Measurements from ENCODE around the gene PLXNA4. TPM values are rescaled to one million over a fixed set of nuclear protein-coding genes. Genes with fewer than 3 reads are reported as not detected.

The PLXNA4 gene
- total RNA-seq, 2 donors from 2014 or later = 24.0 to 42.7 TPM

- H3K27me3 ChIP-seq (ENCODE audit: control insufficient read depth, insufficient read depth, low read length, poor library complexity, severe bottlenecking) = peaks cover 21% of the 10 kb centered on the region
- Mint-ChIP-seq H3K4me1 (peaks cover 27% of the 10 kb centered on the region), H3K4me3 (no peak overlapping the region), H3K27me3 (ENCODE audit: insufficient read depth) (peaks cover 3% of the 10 kb centered on the region), H3K9me3 (no peaks in the 10 kb centered on the region), H3K36me3 (ENCODE audit: low read depth) (peaks cover 10% of the 10 kb centered on the region), H3K27ac (no peak overlapping the region)
- DNase-seq = no peak
- no peak for TF ChIP-seq CTCF (conservative IDR thresholded peaks at IDR 0.05)
- H3K9me3 ChIP-seq (ENCODE audit: control insufficient read depth, low read length) = no peaks in the 10 kb centered on the region
- 94% methylated on average over 1 of the region's 1 CpG; no CpG with 5 or more reads in 1 of the 2 experiments for WGBS, 2 experiments (ENCODE audit: insufficient coverage in 1 of 2, insufficient read length in 1 of 2)
- no peaks in the 10 kb centered on the region for H3K36me3 ChIP-seq (ENCODE audit: control insufficient read depth, insufficient read depth, low read length)
- peaks cover 22% of the 10 kb centered on the region for H3K4me1 ChIP-seq (ENCODE audit: control insufficient read depth, insufficient read depth, low read length)
- no peak overlapping the region for H3K4me3 ChIP-seq (ENCODE audit: low read length)
- no peak overlapping the region for H3K9ac ChIP-seq (ENCODE audit: extremely low read depth, low read length, poor library complexity, severe bottlenecking)
- H3K27ac ChIP-seq (ENCODE audit: low read depth, low read length) = no peak overlapping the region
Measured at GRCh38 chr7:132514430-132514829, 61.8 kb downstream of the PLXNA4 start.

DNA sequence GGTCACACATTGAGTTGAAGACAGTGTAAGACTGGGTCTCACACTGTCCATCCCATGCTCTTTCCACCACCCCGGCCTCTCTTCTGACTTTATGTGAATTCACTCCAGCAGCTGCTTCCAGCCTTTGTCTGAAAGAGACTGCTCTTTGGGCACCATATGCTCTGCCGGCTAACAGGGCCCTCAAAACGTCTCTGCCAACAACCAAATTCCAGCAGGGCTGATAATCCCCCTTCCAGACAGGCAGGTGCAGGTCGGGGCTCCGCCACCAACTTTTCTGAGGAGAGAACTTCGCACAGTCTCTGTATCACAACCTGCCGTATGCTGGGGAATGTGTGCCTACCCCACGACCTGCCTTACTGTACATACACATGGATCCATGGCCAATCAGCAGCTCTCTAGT, 64.3 kb downstream of the PLXNA4 start:
- no peak for DNase-seq
- no peak for TF ChIP-seq CTCF (conservative IDR thresholded peaks at IDR 0.05)
- Histone ChIP-seq H3K4me3 (ENCODE audit: low read length) (no peak overlapping the region), H3K9me3 (ENCODE audit: control insufficient read depth, low read length) (no peaks in the 10 kb centered on the region), H3K4me1 (ENCODE audit: control insufficient read depth, insufficient read depth, low read length) (peaks cover 18% of the 10 kb centered on the region), H3K9ac (ENCODE audit: extremely low read depth, low read length, poor library complexity, severe bottlenecking) (no peak overlapping the region), H3K27me3 (ENCODE audit: control insufficient read depth, insufficient read depth, low read length, poor library complexity, severe bottlenecking) (peaks cover 21% of the 10 kb centered on the region), H3K27ac (ENCODE audit: low read depth, low read length) (no peak overlapping the region), H3K36me3 (ENCODE audit: control insufficient read depth, insufficient read depth, low read length) (peaks cover 14% of the 10 kb centered on the region)
- Mint-ChIP-seq H3K27ac (no peak overlapping the region), H3K36me3 (ENCODE audit: low read depth) (peaks cover 23% of the 10 kb centered on the region), H3K27me3 (ENCODE audit: insufficient read depth) (peaks cover 6% of the 10 kb centered on the region), H3K9me3 (no peaks in the 10 kb centered on the region), H3K4me3 (no peak overlapping the region), H3K4me1 (peaks cover 22% of the 10 kb centered on the region)
- WGBS, 2 experiments (ENCODE audit: insufficient coverage in 1 of 2, insufficient read length in 1 of 2) = 91 to 100% methylated on average over 8 of the region's 8 CpGs

GRCh38 chr7:132511387-132511786, 64.9 kb downstream of the PLXNA4 start:
- Mint-ChIP-seq H3K27ac (no peak overlapping the region), H3K9me3 (no peaks in the 10 kb centered on the region), H3K4me3 (no peak overlapping the region), H3K36me3 (ENCODE audit: low read depth) (peaks cover 28% of the 10 kb centered on the region), H3K27me3 (ENCODE audit: insufficient read depth) (peaks cover 6% of the 10 kb centered on the region), H3K4me1 (peaks cover 22% of the 10 kb centered on the region)
- TF ChIP-seq CTCF (conservative IDR thresholded peaks at IDR 0.05) = no peak
- no peak for DNase-seq
- Histone ChIP-seq H3K4me3 (ENCODE audit: low read length) (no peak overlapping the region), H3K27ac (ENCODE audit: low read depth, low read length) (no peak overlapping the region), H3K36me3 (ENCODE audit: control insufficient read depth, insufficient read depth, low read length) (peaks cover 14% of the 10 kb centered on the region), H3K27me3 (ENCODE audit: control insufficient read depth, insufficient read depth, low read length, poor library complexity, severe bottlenecking) (peaks cover 21% of the 10 kb centered on the region), H3K4me1 (ENCODE audit: control insufficient read depth, insufficient read depth, low read length) (peaks cover 18% of the 10 kb centered on the region), H3K9me3 (ENCODE audit: control insufficient read depth, low read length) (no peaks in the 10 kb centered on the region), H3K9ac (ENCODE audit: extremely low read depth, low read length, poor library complexity, severe bottlenecking) (no peak overlapping the region)
- WGBS, 2 experiments (ENCODE audit: insufficient coverage in 1 of 2, insufficient read length in 1 of 2) = 86% methylated on average over 3 of the region's 3 CpGs

Measured in endodermal cell (in vitro differentiated cells).